ENCODE data around the gene METRN.
"Not testable (repeated sequence)": the region's sequence is repeated elsewhere in the genome, so short reads cannot be mapped to it uniquely, and the experiment has no call there.

METRN gene

DNA sequence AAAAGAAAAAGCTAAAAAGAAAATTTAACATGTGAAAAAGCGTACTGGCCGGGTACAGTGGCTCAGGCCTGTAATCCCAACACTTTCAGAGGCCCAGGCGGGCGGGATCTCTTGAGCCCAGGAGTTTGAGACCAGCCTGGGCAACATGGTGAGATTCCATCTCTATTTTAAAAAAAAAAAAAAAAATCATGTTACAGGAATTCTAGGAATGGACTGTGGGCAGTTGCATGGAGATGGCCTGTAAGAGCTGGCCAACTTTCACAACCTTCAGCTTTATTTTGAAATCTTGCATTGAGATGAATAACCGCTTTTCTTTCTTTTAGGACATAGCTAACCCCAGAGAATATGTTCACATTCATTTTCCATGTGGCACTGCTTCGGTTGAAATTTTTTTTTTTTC, 34.1 kb downstream of the METRN start:
- Histone ChIP-seq H3K4me3 (ENCODE audit: low read depth in 1 of 2, low read length in 2 of 2) (no peak overlapping the region), H3K36me3 (ENCODE audit: control insufficient read depth in 1 of 2, insufficient read depth in 2 of 2, low read length in 2 of 2) (no peaks in the 10 kb centered on the region), H3K9me3 (ENCODE audit: control insufficient read depth in 1 of 2, low read length in 2 of 2) (no peaks in the 10 kb centered on the region), H3K27ac (ENCODE audit: low read length) (no peak overlapping the region), H3K4me1 (ENCODE audit: control insufficient read depth in 1 of 2, insufficient read depth in 2 of 2, low read length in 2 of 2) (no peaks in the 10 kb centered on the region), H3K27me3 (ENCODE audit: low read depth, low read length) (peaks cover 5% of the 10 kb centered on the region)

DNA sequence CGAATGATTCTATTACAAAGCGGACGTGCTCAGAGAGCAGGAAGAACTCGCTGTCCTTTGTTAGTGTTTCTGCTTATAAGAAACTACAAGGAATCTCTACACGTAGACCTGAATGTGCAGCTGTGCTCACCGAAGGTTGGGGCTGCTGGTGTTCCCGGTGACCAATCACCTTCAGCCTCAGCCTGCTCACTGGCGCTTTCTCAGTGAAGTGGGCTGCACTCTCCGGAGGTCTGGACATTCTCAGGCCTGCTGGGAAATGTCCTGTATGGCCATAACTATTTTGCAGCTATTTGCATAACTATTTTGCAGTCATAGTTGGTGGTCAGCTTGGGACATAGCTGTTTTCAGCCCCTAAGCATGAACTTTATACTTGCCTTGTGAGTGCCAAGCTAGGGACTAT, 35.6 kb downstream of the METRN start:
- no peak overlapping the region for H3K27ac ChIP-seq (ENCODE audit: low read length)
- no peaks in the 10 kb centered on the region for H3K36me3 ChIP-seq (ENCODE audit: control insufficient read depth in 1 of 2, insufficient read depth in 2 of 2, low read length in 2 of 2)
- no peaks in the 10 kb centered on the region for H3K9me3 ChIP-seq (ENCODE audit: control insufficient read depth in 1 of 2, low read length in 2 of 2)
- no peak overlapping the region for H3K4me3 ChIP-seq (ENCODE audit: low read depth in 1 of 2, low read length in 2 of 2)
- peaks cover 5% of the 10 kb centered on the region for H3K27me3 ChIP-seq (ENCODE audit: low read depth, low read length)
- H3K4me1 ChIP-seq (ENCODE audit: control insufficient read depth in 1 of 2, insufficient read depth in 2 of 2, low read length in 2 of 2) = no peaks in the 10 kb centered on the region

DNA sequence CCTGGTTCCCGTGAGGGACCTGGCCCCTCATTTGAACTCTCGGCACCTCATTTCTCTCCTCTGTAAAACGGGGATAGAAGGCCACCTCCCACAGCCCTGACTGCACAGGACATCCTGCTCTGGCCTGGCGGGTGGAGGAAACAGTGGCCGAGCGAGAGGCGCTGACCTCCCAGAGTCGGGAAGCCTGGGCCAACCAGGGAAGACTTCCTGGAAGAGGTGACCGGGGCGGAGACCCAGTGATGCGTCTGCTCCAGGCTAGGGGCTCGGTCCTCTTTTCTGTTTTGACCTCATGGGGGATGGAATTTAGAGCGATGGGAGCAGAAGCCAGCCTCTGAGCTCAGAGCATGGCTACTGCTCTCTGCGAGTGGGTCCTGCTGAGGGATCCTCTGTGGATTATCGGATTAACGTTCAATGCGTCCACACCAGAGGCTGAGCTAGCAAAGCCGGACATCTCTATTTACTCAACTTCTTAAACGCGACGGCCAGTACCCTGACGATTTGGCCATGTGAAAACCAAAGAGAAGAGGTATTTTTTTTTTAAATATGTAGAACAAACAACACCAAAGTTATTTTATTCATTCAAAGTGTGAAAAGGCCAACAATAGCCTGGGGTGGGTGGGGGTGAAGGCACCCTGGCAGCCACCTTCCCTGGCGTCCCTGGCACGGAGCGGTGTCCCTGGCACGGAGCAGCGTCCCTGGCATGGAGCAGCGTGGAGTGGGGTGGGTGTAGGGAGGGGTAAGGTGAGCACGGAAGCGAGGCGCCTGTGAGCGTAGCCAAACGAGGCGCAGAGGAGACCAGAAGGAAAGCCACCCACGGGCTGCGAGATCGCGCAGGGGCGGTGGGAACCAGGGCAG, 36.5 kb downstream of the METRN start:
- Histone ChIP-seq H3K4me1 (ENCODE audit: control insufficient read depth in 1 of 2, insufficient read depth in 2 of 2, low read length in 2 of 2) (no peaks in the 10 kb centered on the region), H3K27ac (ENCODE audit: low read length) (no peak overlapping the region), H3K27me3 (ENCODE audit: low read depth, low read length) (peaks cover 5% of the 10 kb centered on the region), H3K9me3 (ENCODE audit: control insufficient read depth in 1 of 2, low read length in 2 of 2) (no peaks in the 10 kb centered on the region), H3K4me3 (ENCODE audit: low read depth in 1 of 2, low read length in 2 of 2) (no peak overlapping the region), H3K36me3 (ENCODE audit: control insufficient read depth in 1 of 2, insufficient read depth in 2 of 2, low read length in 2 of 2) (no peaks in the 10 kb centered on the region)

DNA sequence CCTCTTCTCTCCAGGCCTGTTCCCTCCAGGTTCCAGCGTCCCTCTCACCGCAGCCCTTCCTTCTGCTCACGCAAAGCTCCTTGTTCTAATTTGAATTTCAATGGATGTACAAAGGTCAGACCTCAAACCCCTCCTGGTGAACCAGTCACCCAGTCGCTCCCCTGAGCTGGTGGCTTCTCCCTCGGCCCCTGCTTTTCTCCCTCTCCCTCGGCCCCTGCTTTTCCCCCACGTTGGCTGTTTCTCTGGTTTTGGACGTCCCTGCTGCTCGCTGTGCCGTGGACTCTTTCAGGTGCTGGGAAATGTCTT, 37.0 kb downstream of the METRN start:
- no peaks in the 10 kb centered on the region for H3K4me1 ChIP-seq (ENCODE audit: control insufficient read depth in 1 of 2, insufficient read depth in 2 of 2, low read length in 2 of 2)
- H3K36me3 ChIP-seq (ENCODE audit: control insufficient read depth in 1 of 2, insufficient read depth in 2 of 2, low read length in 2 of 2) = no peaks in the 10 kb centered on the region
- H3K9me3 ChIP-seq (ENCODE audit: control insufficient read depth in 1 of 2, low read length in 2 of 2) = peaks cover 0 to 2% of the 10 kb centered on the region in 2 donors
- H3K27me3 ChIP-seq (ENCODE audit: low read depth, low read length) = peaks cover 5% of the 10 kb centered on the region
- H3K27ac ChIP-seq (ENCODE audit: low read length) = no peak overlapping the region
- no peak overlapping the region for H3K4me3 ChIP-seq (ENCODE audit: low read depth in 1 of 2, low read length in 2 of 2)

DNA sequence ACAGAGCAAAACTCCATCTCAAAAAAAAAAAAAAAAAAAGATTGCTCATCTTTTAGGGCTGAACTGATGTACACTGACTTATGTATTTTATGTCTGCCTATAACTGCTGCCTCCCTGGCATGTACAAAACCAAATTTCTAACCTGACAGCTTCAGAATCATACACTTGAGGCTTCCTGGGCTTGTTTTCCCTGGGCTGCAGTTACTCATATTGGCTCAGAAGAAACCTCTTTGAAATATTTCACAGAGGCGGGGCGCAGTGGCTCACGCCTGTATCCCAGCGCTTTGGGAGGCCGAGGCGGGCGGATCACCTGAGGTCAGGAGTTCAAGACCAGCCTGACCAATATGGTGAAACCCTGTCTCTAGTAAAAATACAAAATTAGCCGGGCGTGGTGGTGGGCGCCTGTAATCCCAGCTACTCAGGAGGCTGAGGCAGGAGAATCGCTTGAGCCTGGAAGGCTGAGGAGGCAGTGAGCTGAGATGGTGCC, 39.2 kb downstream of the METRN start:
- not testable (repeated sequence) for H3K9me3 ChIP-seq (ENCODE audit: control insufficient read depth in 1 of 2, low read length in 2 of 2); H3K4me3 ChIP-seq (ENCODE audit: low read depth in 1 of 2, low read length in 2 of 2); H3K27me3 ChIP-seq (ENCODE audit: low read depth, low read length); H3K27ac ChIP-seq (ENCODE audit: low read length); H3K36me3 ChIP-seq (ENCODE audit: control insufficient read depth in 1 of 2, insufficient read depth in 2 of 2, low read length in 2 of 2); H3K4me1 ChIP-seq (ENCODE audit: control insufficient read depth in 1 of 2, insufficient read depth in 2 of 2, low read length in 2 of 2)

DNA sequence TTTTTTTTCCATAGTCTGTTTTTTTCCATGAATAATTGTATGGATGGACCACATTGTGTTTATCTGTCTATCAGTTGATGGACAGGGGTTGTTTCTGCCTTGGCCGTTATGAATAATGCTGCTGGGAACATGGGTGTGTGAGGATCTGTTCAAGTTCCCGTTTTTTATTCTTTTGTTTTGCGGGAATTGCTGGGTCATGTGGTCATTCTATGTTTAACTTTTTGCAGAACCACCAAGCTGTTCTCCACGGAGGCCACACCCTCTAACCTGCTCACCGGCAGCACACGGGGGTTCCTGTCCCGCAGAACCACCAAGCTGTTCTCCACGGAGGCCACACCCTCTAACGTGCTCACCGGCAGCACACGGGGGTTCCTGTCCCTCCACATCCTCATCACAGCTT, 39.7 kb downstream of the METRN start:
- no peaks in the 10 kb centered on the region for H3K4me1 ChIP-seq (ENCODE audit: control insufficient read depth in 1 of 2, insufficient read depth in 2 of 2, low read length in 2 of 2)
- no peak overlapping the region for H3K27ac ChIP-seq (ENCODE audit: low read length)
- H3K4me3 ChIP-seq (ENCODE audit: low read depth in 1 of 2, low read length in 2 of 2) = no peak overlapping the region
- peaks cover 5% of the 10 kb centered on the region for H3K27me3 ChIP-seq (ENCODE audit: low read depth, low read length)
- peaks cover 0 to 2% of the 10 kb centered on the region in 2 donors for H3K9me3 ChIP-seq (ENCODE audit: control insufficient read depth in 1 of 2, low read length in 2 of 2)
- H3K36me3 ChIP-seq (ENCODE audit: control insufficient read depth in 1 of 2, insufficient read depth in 2 of 2, low read length in 2 of 2) = no peaks in the 10 kb centered on the region

DNA sequence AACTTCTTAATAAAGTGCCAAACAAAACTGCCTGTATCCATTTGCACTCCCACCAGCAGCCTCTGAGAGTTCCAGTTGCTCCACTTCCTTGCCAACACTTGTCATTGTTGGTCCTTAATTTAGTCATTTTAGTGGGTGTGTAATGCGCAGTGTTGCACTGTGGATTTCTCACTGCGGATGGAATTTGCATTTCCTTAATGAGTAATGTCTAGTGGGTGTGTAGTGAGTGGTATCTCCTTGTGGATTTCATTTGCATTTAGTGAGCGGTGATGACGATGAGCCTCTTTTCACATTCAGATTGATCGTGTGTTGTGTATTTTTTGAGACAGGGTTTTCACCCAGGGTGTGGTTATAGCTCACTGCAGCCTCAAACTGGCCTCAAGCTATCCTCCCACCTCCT, 41.5 kb downstream of the METRN start:
- no peaks in the 10 kb centered on the region for H3K36me3 ChIP-seq (ENCODE audit: control insufficient read depth in 1 of 2, insufficient read depth in 2 of 2, low read length in 2 of 2)
- H3K9me3 ChIP-seq (ENCODE audit: control insufficient read depth in 1 of 2, low read length in 2 of 2) = peaks cover 0 to 2% of the 10 kb centered on the region in 2 donors
- H3K27ac ChIP-seq (ENCODE audit: low read length) = no peak overlapping the region
- no peak overlapping the region for H3K4me3 ChIP-seq (ENCODE audit: low read depth in 1 of 2, low read length in 2 of 2)
- H3K27me3 ChIP-seq (ENCODE audit: low read depth, low read length) = peaks cover 2% of the 10 kb centered on the region
- H3K4me1 ChIP-seq (ENCODE audit: control insufficient read depth in 1 of 2, insufficient read depth in 2 of 2, low read length in 2 of 2) = no peaks in the 10 kb centered on the region

DNA sequence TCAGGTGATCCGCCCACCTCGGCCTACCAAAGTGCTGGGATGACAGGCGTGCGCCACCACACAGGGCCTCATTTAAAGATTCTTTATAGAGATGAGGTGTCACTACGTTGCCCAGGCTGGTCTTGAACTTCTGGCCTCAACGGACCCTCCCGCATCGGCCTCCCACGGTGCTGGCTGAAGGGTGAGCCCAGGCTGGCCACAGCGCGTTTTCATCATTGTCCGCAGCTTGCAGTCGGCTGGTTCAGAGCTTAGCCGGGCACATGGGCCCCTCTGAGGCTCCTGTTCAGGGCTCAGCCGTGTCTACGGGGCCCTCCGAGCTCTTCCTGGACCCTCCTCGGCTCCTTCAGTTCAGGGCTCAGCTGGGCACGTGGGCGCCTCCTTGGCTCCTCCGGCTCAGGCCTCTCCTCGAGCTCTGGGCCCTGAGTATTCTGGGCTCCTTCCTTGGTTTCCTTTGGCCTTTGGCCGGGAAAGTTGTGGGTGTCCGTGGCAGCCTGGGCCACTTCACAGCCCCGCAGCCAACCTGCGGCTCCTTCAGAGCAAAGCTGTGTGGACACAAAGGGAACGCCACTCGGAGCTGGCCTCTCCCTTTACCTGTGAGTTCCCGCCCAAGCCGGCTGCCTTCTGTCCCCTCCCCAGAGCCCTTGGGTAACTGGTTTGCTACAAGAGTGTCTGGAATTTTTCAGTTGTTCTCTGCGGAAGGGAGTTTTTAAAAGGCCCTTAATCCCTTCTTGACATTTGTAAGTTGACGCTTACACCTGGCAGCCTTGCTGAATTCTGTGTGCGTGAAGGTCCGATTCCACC, 44.4 kb downstream of the METRN start:
- Histone ChIP-seq H3K4me1 (ENCODE audit: control insufficient read depth in 1 of 2, insufficient read depth in 2 of 2, low read length in 2 of 2) (no peaks in the 10 kb centered on the region), H3K4me3 (ENCODE audit: low read depth in 1 of 2, low read length in 2 of 2) (no peak overlapping the region), H3K9me3 (ENCODE audit: control insufficient read depth in 1 of 2, low read length in 2 of 2) (peaks cover 0 to 2% of the 10 kb centered on the region in 2 donors), H3K27ac (ENCODE audit: low read length) (no peak overlapping the region), H3K36me3 (ENCODE audit: control insufficient read depth in 1 of 2, insufficient read depth in 2 of 2, low read length in 2 of 2) (no peaks in the 10 kb centered on the region), H3K27me3 (ENCODE audit: low read depth, low read length) (no peaks in the 10 kb centered on the region)

DNA sequence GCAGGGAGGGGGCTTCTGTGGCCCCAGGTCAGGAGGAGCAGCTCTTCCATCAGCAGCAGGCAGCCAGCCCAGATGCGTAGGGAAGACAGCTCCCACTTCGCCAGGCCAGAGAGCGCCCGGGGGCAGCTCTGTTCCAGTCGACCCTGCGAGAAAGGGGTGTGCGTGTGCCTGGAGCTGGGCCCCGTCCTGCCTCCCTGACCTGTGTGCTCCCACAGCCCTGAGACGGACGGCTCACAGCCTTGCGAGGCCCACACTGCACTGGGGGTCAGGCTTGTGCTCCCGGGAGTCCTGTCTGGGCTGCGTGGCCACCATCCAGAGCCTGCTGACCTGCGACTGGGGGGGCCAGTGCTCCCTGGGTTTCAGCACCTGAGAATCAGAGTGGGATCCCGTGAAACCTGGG, 45.1 kb downstream of the METRN start:
- Histone ChIP-seq H3K36me3 (ENCODE audit: control insufficient read depth in 1 of 2, insufficient read depth in 2 of 2, low read length in 2 of 2) (no peaks in the 10 kb centered on the region), H3K27me3 (ENCODE audit: low read depth, low read length) (no peaks in the 10 kb centered on the region), H3K27ac (ENCODE audit: low read length) (no peak overlapping the region), H3K4me3 (ENCODE audit: low read depth in 1 of 2, low read length in 2 of 2) (no peak overlapping the region), H3K4me1 (ENCODE audit: control insufficient read depth in 1 of 2, insufficient read depth in 2 of 2, low read length in 2 of 2) (no peaks in the 10 kb centered on the region), H3K9me3 (ENCODE audit: control insufficient read depth in 1 of 2, low read length in 2 of 2) (peaks cover 0 to 2% of the 10 kb centered on the region in 2 donors)

DNA sequence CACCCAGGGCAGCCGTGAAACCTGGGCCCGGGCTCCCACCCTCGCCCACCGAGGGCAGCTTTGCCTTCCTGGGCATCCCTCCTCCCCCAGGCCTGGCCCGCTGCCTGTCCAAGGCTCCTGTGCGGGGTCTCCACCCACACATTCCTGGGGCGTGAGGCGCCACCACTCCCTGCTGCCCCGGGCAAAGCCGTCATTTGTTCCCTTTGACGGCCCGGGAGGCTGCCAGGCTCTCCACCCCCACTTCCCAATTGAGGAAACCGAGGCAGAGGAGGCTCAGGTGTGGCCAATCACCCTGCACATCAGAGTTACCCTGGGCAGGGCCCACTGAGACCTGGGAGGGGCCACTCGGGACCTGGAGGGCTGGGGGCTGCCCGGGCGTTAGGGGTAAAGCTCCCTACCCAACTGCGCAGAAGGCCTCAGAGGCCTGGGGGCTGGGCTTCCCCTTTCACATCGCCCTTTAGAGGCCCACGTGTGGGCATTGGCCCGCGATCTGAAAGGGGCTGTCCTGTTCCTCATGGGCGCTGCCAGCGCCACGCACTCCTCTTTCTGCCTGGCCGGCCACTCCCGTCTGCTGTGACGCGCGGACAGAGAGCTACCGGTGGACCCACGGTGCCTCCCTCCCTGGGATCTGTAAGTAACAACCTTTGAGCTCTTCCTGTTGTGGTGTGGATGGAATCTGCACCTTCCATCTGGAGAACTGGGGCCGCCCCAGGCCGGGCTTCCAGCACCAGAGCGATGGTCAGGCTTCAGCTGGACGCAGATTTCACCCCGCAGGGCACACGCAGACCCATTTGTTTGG, 45.8 kb downstream of the METRN start, which contains the start of gene MSLN:
TSS of gene MSLN (plus strand) at position 190 of the 799 bp plus-strand sequence. CDS start 1,947 bp downstream, outside the sequence.
- H3K27ac ChIP-seq (ENCODE audit: low read length) = no peak within 1 kb of the TSS
- no peaks in the 10 kb centered on the region for H3K27me3 ChIP-seq (ENCODE audit: low read depth, low read length)
- H3K9me3 ChIP-seq (ENCODE audit: control insufficient read depth in 1 of 2, low read length in 2 of 2) = peaks cover 0 to 2% of the 10 kb centered on the region in 2 donors
- H3K36me3 ChIP-seq (ENCODE audit: control insufficient read depth in 1 of 2, insufficient read depth in 2 of 2, low read length in 2 of 2) = no peaks in the 10 kb centered on the region
- H3K4me3 ChIP-seq (ENCODE audit: low read depth in 1 of 2, low read length in 2 of 2) = no peak within 1 kb of the TSS
- H3K4me1 ChIP-seq (ENCODE audit: control insufficient read depth in 1 of 2, insufficient read depth in 2 of 2, low read length in 2 of 2) = no peaks in the 10 kb centered on the region
